Posterior cingulate gyrus (tissue), 11 donors: ENCODE results near the gene ITGA3.

Experiments
- DNase-seq, 10 donors: peaks; one replicate each; pipeline versions ENCODE4 v3.0.0 to v3.0.0-alpha.2; 2020 to 2021; ENCODE audit warnings: mixed read lengths in 3 of 10
- intact Hi-C: fragments of 100-400 bp; cut with DNase I; formaldehyde crosslinking; loops from one replicate; pipeline ENCODE4 v1.15.1; 2023

ITGA3 gene

DNA sequence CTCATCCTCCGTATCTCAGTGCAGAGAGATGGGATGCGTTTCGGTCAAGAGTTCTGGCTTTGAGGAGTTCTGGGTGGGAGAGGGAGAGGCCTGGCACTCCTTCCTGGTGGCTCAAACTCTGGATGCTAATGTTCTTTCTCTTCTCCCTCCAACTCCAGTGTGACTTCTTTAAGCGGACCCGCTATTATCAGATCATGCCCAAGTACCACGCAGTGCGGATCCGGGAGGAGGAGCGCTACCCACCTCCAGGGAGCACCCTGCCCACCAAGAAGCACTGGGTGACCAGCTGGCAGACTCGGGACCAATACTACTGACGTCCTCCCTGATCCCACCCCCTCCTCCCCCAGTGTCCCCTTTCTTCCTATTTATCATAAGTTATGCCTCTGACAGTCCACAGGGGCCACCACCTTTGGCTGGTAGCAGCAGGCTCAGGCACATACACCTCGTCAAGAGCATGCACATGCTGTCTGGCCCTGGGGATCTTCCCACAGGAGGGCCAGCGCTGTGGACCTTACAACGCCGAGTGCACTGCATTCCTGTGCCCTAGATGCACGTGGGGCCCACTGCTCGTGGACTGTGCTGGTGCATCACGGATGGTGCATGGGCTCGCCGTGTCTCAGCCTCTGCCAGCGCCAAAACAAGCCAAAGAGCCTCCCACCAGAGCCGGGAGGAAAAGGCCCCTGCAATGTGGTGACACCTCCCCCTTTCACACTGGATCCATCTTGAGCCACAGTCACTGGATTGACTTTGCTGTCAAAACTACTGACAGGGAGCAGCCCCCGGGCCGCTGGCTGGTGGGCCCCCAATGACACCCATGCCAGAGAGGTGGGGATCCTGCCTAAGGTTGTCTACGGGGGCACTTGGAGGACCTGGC is 33.3 kb downstream of the ITGA3 start:
- intact Hi-C loops: no loop called here
- peak in 2 of 10 donors; percentile 67 to 71 for DNase-seq

DNA sequence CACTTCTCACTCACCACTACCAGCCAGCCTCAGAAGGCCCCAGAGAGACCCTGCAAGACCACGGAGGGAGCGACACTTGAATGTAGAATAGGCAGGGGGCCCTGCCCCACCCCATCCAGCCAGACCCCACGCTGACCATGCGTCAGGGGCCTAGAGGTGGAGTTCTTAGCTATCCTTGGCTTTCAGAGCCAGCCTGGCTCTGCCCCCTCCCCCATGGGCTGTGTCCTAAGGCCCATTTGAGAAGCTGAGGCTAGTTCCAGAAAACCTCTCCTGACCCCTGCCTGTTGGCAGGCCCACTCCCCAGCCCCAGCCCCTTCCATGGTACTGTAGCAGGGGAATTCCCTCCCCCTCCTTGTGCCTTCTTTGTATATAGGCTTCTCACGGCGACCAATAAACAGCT is 34.2 kb downstream of the ITGA3 start:
- intact Hi-C loops: no loop called here
- DNase-seq: peak in 2 of 10 donors; percentile 20 to 52

DNA sequence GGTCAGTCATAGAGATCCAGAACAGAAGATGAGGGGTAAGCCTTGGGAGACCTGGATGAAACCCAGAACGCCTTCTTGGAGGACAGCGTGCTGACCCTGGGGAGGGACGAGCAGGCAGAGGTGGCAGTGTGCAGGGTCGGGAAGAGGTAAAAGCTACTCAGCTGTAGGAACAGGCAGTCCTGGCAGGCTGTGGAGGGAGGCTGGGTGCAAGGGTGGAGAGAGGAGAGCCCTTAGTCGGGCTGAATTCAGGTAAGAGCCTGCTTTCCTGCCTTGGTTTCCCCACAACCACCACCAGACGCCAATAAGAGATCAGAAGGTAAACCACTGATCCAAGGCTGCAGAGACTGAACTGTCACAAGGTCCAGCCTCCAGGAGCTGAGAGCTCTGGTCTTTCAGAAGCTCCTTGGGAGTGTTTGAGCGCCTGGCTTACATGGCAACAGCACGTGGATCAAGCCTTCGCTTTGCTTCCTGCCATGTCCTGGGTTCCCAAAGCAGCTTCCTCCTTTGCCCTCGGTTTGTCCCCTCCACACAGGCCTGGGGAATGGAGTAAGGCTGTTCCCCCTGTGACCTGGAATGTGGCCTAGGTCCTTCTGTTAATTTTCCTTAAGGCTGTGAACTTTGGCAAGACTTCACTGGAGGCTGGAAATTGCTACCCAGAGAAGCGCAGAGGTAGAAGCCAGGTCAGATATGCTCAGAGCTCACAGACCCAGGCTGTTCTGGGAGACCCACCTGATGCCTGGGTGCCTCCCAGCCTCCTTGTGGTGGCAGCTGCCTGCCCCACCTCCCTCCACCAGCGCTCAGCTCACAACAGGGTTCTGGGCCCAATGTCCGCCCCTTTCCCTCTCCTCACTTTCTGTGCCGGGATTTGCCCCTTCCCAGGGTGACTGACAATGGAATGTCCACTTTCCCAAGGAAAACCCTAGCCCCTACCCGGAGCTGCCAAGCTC is 35.3 kb downstream of the ITGA3 start:
- intact Hi-C loops: no loop called here
- DNase-seq: peak in 2 of 10 donors; percentile 54 to 57

DNA sequence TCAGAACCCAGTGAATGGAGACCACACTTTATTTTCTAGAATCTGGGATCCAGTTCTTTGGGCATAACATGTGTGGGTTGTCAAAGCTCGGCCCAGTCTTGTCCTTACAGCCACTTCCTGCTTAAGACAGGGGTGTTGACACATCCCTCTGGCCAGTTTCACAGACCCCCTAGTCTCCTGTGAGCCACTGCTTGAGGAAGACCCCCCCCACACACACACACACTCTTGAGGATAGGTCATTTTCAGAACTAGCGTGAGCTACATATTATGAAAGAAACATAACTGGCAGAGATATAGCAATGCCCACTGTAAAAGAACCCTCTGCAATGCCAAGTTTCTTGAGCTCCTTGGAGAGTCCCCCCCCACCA is 36.0 kb downstream of the ITGA3 start:
- no peak for DNase-seq
- intact Hi-C loops: no loop called here

DNA sequence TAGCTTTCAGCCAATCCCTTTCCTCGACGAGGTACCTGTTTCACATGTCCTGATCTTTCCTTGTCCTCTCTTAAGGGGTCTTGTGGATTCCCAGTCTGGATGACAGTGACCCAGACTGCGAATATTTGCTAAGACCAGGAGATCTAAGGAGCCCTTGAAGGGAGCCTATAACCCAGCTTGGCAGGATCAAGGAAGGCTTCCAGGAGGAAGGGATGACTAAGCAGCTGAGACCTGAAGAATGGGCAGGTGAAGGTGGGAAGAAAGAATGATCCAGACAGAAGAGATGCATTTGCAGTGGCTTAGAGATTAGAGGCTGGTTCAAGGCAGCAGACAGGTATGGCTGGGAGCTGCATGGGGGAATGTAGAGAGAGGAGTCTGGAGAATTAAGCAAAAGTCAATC is 37.3 kb downstream of the ITGA3 start:
- intact Hi-C loops: no loop called here

DNA sequence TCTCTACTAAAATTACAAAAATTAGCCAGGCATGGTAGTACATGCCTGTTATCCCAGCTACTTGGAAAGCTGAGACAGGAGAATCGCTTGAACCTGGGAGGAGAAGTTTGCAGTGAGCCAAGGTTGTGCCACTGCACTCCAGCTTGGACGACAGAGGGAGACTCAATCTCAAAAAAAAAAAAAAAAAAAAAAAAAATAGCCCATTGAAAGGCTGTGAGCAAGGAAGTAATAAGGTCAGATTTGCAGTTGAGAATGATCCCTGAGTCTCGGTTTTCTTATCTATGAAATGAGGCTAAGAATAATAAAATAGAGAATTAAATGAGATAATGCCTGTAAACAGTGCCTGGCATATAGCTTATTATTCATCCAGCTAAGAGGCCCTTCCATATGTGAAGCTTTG is 37.9 kb downstream of the ITGA3 start:
- peak in 1 of 10 donors; percentile 1 for DNase-seq
- intact Hi-C loops: loop anchor here (2.0 kb wide), 2 partner anchors 57 to 67 kb away; partner anchors contain the start of gene PPP1R9B

More for the DNA sequence above, 37.3 kb downstream of the ITGA3 start:
- DNase-seq: no peak

DNA sequence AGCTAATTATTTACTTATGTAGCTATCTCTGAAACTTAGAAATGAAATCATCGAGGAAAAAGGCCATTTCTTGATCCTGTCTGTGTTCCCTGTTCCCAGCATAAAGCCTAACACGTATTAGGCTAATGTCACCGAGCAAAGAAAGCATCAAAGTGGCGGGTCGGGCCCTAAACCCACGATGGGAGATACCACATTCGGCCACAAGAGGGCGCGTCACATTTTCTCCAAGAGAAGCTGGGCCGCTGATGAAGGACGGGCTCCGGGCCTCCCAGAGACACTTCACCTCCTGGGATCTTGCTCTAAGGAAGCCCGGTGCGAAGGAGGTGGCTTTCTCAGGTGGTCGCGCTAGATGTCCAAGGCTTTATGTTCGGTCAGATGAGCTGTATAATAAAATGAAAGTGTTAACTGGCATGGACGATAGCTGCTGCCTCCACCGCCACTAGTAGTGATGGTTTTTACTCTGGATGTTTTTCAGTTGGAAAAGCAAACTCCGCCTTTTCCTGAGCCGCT is 38.4 kb downstream of the ITGA3 start:
- intact Hi-C loops: loop anchor here (2.0 kb wide), 2 partner anchors 57 to 67 kb away; partner anchors contain the start of gene PPP1R9B

DNA sequence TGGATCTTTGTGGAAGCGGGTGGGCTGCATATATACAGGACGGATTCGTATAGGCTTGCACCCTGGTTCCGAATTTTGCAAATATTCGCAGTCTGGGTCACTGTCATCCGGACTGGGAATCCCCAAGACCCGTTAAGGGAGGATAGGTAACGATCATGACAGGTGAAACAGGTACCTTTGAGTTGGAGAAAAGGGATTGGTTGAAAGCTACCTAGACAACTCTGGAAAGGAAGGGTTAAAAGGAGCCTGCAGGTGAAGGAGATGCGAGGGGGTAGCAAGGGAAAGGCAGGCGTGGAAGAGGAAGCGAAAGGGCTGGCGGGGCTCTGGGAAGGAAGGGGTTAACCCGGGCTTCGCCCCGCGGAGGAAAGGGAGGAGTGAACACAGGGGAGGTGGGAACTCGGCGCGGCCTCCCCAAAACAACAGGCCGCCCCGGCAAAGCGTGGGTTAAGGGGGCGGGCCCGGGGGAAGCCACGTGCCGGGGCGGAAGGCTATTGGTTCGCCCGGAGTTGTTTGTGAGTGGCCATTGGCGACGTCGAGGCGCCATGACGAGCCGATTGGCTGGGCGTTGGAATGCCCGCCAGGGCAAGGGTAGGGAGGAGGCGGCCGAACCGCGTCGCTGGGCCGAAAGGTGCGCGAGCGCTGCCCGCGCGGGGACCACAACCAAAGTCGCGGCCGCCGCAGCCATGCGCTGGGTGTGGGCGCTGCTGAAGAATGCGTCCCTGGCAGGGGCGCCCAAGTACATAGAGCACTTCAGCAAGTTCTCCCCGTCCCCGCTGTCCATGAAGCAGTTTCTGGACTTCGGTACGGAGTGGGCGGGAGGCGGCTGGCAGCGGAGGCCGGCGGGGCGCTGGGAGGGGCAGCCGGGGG is 39.1 kb downstream of the ITGA3 start, which contains the start of gene PDK2:
PDK2 (plus strand) TSS at position 599 of the 867 bp plus-strand sequence; CDS start at position 684, 85 bp downstream.
- peak; percentile 93 to 100 (median 96) for DNase-seq
- intact Hi-C loops: loop anchor here (2.0 kb wide), 2 partner anchors 56 to 66 kb away; partner anchors contain the start of gene PPP1R9B

More for the DNA sequence above, 38.4 kb downstream of the ITGA3 start:
- peak; percentile 84 to 99 (median 96) for DNase-seq

DNA sequence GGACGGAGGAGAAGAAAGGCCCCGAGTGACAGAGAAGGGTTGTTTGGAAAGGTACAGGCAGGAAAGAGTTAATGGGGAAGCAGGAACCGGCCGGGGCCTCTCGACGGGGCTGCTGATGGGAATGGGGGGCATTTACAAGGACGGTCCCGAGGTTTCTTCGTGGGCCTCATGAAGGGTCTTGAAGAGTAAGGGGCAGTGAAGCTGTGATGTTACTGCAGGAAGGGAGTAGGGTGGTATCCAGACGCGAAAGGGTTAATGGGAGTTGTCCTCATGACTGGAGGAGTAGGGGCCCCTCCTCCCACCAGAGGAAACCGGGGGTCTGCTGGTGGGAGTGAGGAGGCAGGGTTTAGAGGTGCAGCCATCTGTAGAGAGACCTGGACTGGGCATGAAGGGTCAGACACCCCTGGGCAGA is 39.7 kb downstream of the ITGA3 start:
- intact Hi-C loops: loop anchor here (2.0 kb wide), 2 partner anchors 55 to 65 kb away; partner anchors contain the start of gene PPP1R9B
- DNase-seq: no peak

DNA sequence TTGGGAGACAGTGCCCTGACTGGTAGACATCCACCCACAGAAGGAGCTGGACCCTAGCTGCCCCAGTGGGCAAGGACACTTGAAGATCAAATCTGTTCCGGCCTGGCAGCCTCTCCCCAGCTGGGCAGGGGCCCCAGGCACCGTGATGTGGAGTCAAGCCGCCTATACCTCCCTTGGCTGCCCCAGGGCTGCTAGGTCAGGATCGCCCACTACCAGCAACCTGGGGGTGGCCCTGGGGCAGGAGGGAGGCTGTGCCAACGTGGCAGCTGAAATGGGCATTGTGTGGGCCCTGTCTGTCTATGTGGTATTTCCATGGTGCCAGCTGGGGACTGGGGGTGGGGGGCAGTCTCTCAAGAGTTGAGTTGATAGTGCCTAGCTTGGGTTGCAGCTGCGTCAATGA is 40.2 kb downstream of the ITGA3 start:
- peak in 3 of 10 donors; percentile 65 to 85 (median 73) for DNase-seq
- intact Hi-C loops: no loop called here

DNA sequence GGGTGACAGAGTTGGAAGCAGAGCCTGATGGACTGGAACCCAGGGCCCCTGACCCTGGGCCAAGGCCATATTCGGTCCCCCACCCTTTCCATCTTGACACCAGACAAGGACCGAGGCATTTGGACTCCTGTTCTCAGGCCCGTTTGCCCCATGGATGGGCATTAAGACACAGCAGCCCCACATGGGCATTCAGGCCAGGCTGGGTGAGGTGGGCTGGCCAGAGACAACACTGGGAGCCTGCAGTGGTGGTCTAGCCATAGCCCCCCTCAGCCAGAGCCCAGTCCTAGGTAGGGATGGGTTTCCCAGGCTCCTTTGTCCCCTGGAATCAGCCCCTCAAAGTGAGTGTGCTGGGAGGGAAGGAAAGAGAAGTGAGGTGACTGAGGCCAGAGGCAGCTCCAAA is 40.8 kb downstream of the ITGA3 start:
- intact Hi-C loops: no loop called here
- peak in 2 of 10 donors; percentile 46 to 70 for DNase-seq

DNA sequence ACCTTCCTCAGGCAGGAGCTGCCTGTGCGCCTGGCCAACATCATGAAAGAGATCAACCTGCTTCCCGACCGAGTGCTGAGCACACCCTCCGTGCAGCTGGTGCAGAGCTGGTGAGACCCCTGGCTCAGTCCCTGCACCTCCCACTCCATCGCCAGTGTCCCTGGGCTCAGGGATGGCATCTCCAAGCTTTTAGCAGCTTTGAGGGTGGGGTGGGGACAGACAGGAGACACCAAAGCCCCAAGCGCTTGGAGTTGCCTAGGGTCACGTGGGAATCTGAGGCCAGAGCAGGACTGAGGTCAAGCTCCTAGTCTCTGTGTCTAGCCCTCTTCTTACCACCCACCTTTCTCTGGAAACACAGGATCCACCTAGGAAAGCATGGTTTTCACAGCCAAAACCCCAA is 41.5 kb downstream of the ITGA3 start:
- DNase-seq: peak in 1 of 10 donors; percentile 45
- intact Hi-C loops: no loop called here

DNA sequence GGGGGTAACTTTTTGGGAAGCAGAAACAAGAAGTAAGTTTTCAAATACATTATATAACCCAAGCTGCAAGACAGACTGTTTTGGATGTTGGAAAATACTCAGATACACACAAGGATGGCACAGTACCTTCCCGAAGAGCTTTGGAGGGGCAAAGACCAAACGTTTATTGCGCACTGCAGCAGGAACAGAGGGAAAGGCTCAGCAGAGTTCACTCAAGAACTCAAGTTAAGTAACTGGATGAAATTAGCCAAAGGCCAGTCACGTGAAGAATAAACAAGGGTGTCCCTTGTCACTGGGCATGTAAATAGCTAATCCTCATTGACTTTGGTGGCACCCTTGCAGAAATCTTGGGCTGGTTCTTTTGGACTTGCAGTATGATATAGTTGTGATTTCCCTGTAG is 42.0 kb downstream of the ITGA3 start:
- peak in 1 of 10 donors; percentile 25 for DNase-seq
- intact Hi-C loops: no loop called here

DNA sequence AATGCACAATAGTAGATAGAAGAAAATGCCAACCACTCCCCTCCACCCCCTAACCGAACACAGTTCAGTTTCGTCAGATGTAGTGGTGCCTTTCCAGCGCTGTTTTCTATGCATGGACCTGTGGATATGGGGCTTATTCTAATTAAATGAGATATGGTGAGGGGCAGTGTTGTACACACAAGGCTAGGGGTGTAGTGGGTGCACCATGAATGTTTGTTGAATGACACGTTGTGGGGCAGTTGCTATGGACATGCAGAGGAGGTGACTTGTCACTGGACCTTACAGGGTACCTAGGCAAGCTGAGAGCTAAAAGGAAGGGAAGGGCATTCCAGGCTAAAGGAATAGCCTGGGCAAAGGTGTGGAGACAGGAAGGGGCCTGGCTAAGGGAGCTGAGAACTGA is 42.7 kb downstream of the ITGA3 start:
- intact Hi-C loops: no loop called here
- no peak for DNase-seq

DNA sequence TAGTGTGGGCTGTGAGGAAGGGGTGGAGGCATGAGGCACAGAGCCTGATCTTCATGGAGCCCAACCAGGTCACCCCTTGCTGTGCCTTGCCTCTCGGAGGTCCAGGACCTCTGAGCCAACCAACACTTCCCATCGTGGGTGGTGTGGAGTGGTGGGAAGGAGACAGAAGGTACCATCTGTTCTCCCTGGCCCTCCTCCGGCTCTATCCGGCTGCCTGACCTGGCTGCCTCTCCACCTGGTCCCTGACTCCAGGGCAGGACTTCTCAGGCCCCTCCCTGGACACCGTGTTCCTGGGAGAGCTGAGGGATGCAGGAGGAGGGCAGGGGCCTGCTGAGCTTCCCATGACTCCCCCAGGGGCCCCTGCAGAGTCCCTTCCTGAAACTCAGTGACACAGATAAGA is 43.1 kb downstream of the ITGA3 start:
- DNase-seq: peak in 2 of 10 donors; percentile 60 to 61
- intact Hi-C loops: no loop called here

DNA sequence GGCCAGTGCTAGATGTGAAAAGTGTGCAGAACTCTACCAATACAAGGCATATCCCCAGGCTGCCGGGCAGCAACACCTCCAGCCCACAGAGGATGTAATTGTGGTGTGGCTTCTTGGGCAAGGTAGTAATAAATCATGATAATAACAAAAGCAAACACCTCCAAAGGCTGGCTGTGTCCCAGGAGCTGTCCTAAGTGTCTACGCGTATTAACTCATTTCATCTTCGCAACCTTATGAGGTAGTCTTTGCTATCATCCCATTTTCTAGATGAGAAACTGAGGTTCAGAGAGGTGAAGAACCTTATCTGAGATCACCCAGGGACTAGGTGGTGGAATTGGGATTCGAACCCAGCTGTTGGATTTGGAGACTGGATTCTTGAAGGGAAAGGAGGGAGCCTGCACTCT is 44.6 kb downstream of the ITGA3 start:
- intact Hi-C loops: no loop called here
- DNase-seq: peak in 2 of 10 donors; percentile 14 to 48

DNA sequence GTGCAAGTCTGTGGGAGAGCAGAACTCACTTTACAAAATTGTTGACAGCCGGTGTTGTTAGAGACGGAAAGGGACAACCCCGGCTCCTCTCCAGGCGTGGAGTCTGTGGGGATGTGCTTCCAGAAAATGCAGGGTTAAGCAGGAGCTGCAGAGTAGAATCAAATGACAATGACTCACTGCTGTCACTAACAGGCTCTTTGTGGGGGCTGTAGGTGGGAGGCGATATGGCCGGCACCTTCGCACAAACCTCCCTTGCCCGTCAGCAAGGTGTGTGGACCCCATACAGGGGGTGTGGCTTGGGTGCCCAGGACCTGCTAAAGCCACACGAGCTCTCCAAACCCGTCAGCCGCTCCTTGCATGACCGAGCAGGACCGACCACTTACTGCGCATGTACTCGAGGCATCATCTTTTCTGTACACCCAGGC is 45.0 kb downstream of the ITGA3 start:
- intact Hi-C loops: no loop called here
- DNase-seq: peak in 4 of 10 donors; percentile 43 to 92 (median 66)

DNA sequence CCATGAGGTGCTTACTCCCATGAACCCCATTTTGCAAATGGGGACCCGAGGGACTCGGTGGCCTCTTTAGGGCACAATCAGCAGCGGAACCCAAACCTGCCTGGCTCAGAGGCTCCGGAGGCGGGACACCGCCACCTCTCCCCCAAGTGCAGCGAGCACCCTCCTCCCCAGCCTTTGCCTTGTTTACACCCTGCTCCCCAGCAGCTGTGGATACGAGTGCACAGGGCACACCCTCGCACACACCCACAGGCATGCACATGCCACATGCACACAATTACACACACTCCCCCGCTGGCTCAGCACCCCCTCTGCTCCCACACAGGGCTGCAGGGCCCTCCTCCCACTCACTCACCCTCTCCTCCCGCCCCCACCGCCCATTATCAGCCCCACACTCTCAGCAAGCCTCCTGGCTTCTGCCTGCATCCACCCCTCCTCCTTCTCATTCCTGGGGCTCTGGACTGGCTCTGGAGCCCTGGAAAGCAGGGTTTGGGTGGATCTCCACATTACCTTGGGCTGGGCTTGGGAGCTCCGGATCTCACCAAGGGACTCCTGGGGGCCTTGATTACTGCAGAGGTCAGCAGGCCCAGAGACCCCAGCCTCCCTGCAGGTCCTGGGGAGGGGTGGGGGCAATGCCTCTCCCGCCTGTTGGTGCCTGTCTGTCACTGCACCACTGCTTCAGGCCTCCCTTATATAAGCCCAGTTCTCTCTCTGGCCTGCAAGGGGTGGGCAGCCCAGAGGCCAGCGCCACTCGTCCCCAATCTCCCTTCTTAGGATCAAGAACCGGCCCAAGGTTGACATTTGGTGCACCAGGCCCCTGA is 45.6 kb downstream of the ITGA3 start:
- intact Hi-C loops: no loop called here
- DNase-seq: peak in 5 of 10 donors; percentile 37 to 93 (median 83)
